ENCODE results near the gene PPFIBP2.

DNA sequence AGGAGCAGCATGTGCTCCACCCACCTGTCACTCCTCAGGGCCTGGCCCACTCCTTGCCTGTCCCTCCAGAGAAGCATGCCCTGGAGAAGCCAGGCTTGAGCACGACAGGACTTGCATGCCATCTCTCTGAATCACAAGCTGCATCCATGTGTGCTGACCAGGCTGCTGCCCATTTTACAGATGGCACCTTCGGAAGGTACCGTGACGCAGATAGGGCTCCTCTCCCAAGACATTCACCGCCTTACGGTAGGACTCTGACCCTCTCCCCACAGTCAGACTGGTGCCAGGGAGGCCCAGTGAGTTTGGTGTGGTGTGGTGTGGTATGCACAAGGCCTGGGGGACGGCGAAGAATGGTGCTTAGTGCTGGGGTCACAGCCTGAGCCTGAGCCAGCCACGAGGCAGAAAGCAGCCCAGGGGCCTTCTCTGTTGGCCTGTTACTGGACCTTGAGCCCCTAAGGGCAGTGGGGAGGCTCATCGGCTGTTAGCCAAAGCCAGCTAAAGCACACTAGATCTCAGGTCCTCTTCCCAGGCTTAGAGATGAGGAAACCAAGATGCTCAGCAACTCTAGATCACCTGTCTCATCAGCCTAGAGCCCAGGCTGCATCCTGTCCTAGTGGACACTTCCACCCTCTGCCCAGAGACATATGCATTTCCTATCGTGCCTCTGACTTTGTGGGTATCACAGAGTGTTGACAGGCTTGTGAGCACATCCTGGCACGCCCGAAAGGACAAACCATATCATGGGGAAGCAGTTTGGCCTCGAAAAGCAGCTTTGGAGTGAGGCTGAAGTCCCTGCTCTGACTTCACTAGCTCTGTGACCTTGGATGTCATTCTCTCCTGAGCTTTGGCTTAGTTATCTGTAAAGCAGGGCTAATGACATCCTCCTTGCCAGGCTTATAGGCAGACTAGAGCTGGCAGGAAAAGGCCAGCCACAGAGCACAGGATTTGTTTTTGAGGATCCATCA is 141.7 kb downstream of the PPFIBP2 start:
- TF ChIP-seq POLR2AphosphoS5 (IDR thresholded peaks at IDR 0.05): no peak
- TF ChIP-seq, protein P1, sequence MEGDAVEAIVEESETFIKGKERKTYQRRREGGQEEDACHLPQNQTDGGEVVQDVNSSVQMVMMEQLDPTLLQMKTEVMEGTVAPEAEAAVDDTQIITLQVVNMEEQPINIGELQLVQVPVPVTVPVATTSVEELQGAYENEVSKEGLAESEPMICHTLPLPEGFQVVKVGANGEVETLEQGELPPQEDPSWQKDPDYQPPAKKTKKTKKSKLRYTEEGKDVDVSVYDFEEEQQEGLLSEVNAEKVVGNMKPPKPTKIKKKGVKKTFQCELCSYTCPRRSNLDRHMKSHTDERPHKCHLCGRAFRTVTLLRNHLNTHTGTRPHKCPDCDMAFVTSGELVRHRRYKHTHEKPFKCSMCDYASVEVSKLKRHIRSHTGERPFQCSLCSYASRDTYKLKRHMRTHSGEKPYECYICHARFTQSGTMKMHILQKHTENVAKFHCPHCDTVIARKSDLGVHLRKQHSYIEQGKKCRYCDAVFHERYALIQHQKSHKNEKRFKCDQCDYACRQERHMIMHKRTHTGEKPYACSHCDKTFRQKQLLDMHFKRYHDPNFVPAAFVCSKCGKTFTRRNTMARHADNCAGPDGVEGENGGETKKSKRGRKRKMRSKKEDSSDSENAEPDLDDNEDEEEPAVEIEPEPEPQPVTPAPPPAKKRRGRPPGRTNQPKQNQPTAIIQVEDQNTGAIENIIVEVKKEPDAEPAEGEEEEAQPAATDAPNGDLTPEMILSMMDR (IDR thresholded peaks at IDR 0.05 in 8 of 11, conservative IDR thresholded peaks at IDR 0.05 in 3 of 11): no peak
